Pancreas (tissue), 10 donors: Measurements from ENCODE around the gene TIMELESS. TPM values are rescaled to one million over a fixed set of nuclear protein-coding genes. Genes with fewer than 3 reads are reported as not detected.

Experiments used
- ATAC-seq, 4 donors: fragments of 200-7000 bp; cut with Tn5 transposase; one replicate each; pipeline versions ENCODE4 v1.8.0 to v1.9.1; 2020; ENCODE audit warnings: mild to moderate bottlenecking in 4 of 4, moderate library complexity in 4 of 4
- DNase-seq, 6 donors: peaks; one replicate each; pipeline ENCODE4 v3.0.0-alpha.2; 2020
- FAIRE-seq: peaks from 2 replicates; lab custom pipeline; 2012; peaks lifted over from hg19 to GRCh38; lab: Jason Lieb, UNC
- H3K27ac ChIP-seq, 4 donors: fragments of 200-600 bp; sonication (generic); 1 replicate in 3 of 4; 2 replicates in 1 of 4; pipeline versions ENCODE4 v1.5.0 to v1.8.0; 2020
- H3K27me3 ChIP-seq, 4 donors: fragments of 200-600 bp; one replicate each; pipeline ENCODE4 v1.8.0; 2021
- H3K36me3 ChIP-seq, 3 donors: fragments of 200-600 bp; sonication (generic) in 1 of 3; one replicate each; pipeline versions ENCODE4 v1.5.0 to v1.8.0; 2020 to 2021
- H3K4me1 ChIP-seq, 3 donors: fragments of 200-600 bp; one replicate each; pipeline ENCODE4 v1.8.0; 2021
- H3K4me3 ChIP-seq, 4 donors: fragments of 200-600 bp; sonication (generic) in 2 of 4; one replicate each; pipeline versions ENCODE4 v1.5.0 to v1.8.0; 2020 to 2021
- H3K9me3 ChIP-seq, 4 donors: fragments of 200-600 bp; one replicate each; pipeline ENCODE4 v1.8.0; 2021
- CTCF ChIP-seq, 4 donors: fragments of 200-600 bp; sonication (generic) in 3 of 4; IDR thresholded peaks; one replicate each; pipeline versions ENCODE4 v1.5.0 to v1.8.0; 2021; ENCODE audit warnings: antibody characterized with exemption in 4 of 4
- WGBS, 2 donors: extraction: QIAGEN DNeasy Blood & Tissue Kit; methylation state at CpG; one replicate each; pipeline ENCODE4 v1.1.7; 2013; 5-methylcytosine and 5-hydroxymethylcytosine counted together
- intact Hi-C, 3 donors: fragments of 100-400 bp; cut with DNase I; formaldehyde crosslinking; loops; one replicate each; pipeline versions ENCODE4 v1.11.1 to v1.14.2; 2022
- polyA plus RNA-seq, 2 donors: library from polyadenylated mRNA; stranded (reverse); fragments of 200-250 nt; gene quantifications; one replicate each; pipeline ENCODE4 v1.2.3, GENCODE V29; 2013
- total RNA-seq, 6 donors: library from RNA; stranded (reverse); fragmentation: NEBNext Ultra II Directional in 4 of 6; extraction: Animal tissue kit (Norgen Biotek cat#: 25700) in 4 of 6; gene quantifications; one replicate each; pipeline versions ENCODE4 v1.2.1 to v1.2.4, GENCODE V29; 2021 to 2023
- donor health status: healthy with polysubstance abuse.
- donor health status: DM: no; HTN: no; CAD: no; lungs with moderate emphysema.
- donor health status: DM: no; HTN: no; CAD: no.
- donor health status: control.
- donor health status: control.
- donor health status: Bipolar disorder and iron deficiency.
- donor health status: DM: yes; HTN: yes; CAD: no.
- donor health status: DM: no; HTN: no; CAD: no.
- donor health status: DM: no; HTN: no; CAD: no.
- donor health status: DM: yes; HTN: yes; CAD: no.

The TIMELESS gene
- total and polyA plus RNA-seq, 8 donors = 3.7 to 7.6 (median 5.0) TPM

GRCh38 chr12:56490360-56490759 is 41.1 kb upstream of the TIMELESS start:
- Histone ChIP-seq H3K36me3 (no peaks in the 10 kb centered on the region), H3K27me3 (no peaks in the 10 kb centered on the region), H3K27ac (no peak overlapping the region), H3K4me1 (peaks cover 0 to 3% (median 0%) of the 10 kb centered on the region in 3 donors), H3K4me3 (no peak overlapping the region), H3K9me3 (no peaks in the 10 kb centered on the region)
- no peak for DNase-seq
- no peak for TF ChIP-seq CTCF (IDR thresholded peaks at IDR 0.05)
- ATAC-seq = no peak
- FAIRE-seq = no peak
- intact Hi-C loops = no loop called here

- no peaks in the 10 kb centered on the region for H3K36me3 ChIP-seq
- FAIRE-seq (no peak), DNase-seq (peak; percentile 84 to 92 (median 87)), ATAC-seq (peak; percentile 91 to 97 (median 94))
- peak within 1 kb of the TSS; percentile 65 to 83 (median 81) for H3K27ac ChIP-seq
- WGBS, 2 donors = 12 to 13% methylated on average over 54 to 59 of the region's 59 CpGs
- TF ChIP-seq CTCF (IDR thresholded peaks at IDR 0.05) = no peak
- peaks cover 0 to 3% (median 0%) of the 10 kb centered on the region in 3 donors for H3K4me1 ChIP-seq
- no peaks in the 10 kb centered on the region for H3K27me3 ChIP-seq
- no peaks in the 10 kb centered on the region for H3K9me3 ChIP-seq
- intact Hi-C loops = no loop called here
- H3K4me3 ChIP-seq = peak within 1 kb of the TSS; percentile 67 to 79 (median 73)
These were observed 39.1 kb upstream of the TIMELESS start, which contains the start of gene GLS2 for GRCh38 chr12:56488041-56488955. Gene GLS2, minus strand, starts transcription at chr12:56488161. Its CDS starts 43 bp downstream, at chr12:56488118.

GRCh38 chr12:56487448-56488040 is 38.3 kb upstream of the TIMELESS start:
- WGBS, 2 donors = 1% methylated on average over 43 to 44 of the region's 44 CpGs
- intact Hi-C loops = no loop called here
- Histone ChIP-seq H3K9me3 (no peaks in the 10 kb centered on the region), H3K4me3 (peak overlapping the region; percentile 67 to 79 (median 73)), H3K36me3 (no peaks in the 10 kb centered on the region), H3K27me3 (no peaks in the 10 kb centered on the region), H3K27ac (peak overlapping the region; percentile 65 to 83 (median 81)), H3K4me1 (peaks cover 0 to 3% (median 0%) of the 10 kb centered on the region in 3 donors)
- ATAC-seq (peak; percentile 65 to 76 (median 74)), DNase-seq (peak; percentile 56 to 91 (median 76)), FAIRE-seq (no peak)
- no peak for TF ChIP-seq CTCF (IDR thresholded peaks at IDR 0.05)

GRCh38 chr12:56486694-56487093 is 37.5 kb upstream of the TIMELESS start:
- no peak for ATAC-seq

More at GRCh38 chr12:56486694-56487093, 37.5 kb upstream of the TIMELESS start:
- Histone ChIP-seq H3K4me1 (peaks cover 0 to 3% (median 0%) of the 10 kb centered on the region in 3 donors), H3K27ac (no peak overlapping the region), H3K36me3 (no peaks in the 10 kb centered on the region), H3K27me3 (no peaks in the 10 kb centered on the region), H3K4me3 (peak overlapping the region in 3 of 4 donors; percentile 67 to 77 (median 69)), H3K9me3 (no peaks in the 10 kb centered on the region)
- 80 to 86% methylated on average over 12 of the region's 12 CpGs for WGBS, 2 donors
- no peak for DNase-seq
- TF ChIP-seq CTCF (IDR thresholded peaks at IDR 0.05) = no peak
- FAIRE-seq = no peak
- intact Hi-C loops = no loop called here
